LNCAP (cell line): ENCODE results near the gene SNX30.

Experiments used
- TF ChIP-seq, protein P1 (sequence below): fragments of 450-650 bp; IDR thresholded peaks from 2 replicates; pipeline ENCODE4 v1.5.1; 2017; ENCODE audit warnings: mild to moderate bottlenecking

SNX30 gene

GRCh38 chr9:112754578-112754977 lies 4.0 kb downstream of the SNX30 start:
- TF ChIP-seq, protein P1, sequence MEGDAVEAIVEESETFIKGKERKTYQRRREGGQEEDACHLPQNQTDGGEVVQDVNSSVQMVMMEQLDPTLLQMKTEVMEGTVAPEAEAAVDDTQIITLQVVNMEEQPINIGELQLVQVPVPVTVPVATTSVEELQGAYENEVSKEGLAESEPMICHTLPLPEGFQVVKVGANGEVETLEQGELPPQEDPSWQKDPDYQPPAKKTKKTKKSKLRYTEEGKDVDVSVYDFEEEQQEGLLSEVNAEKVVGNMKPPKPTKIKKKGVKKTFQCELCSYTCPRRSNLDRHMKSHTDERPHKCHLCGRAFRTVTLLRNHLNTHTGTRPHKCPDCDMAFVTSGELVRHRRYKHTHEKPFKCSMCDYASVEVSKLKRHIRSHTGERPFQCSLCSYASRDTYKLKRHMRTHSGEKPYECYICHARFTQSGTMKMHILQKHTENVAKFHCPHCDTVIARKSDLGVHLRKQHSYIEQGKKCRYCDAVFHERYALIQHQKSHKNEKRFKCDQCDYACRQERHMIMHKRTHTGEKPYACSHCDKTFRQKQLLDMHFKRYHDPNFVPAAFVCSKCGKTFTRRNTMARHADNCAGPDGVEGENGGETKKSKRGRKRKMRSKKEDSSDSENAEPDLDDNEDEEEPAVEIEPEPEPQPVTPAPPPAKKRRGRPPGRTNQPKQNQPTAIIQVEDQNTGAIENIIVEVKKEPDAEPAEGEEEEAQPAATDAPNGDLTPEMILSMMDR = no peak

GRCh38 chr9:112755016-112755427 lies 4.5 kb downstream of the SNX30 start:
- TF ChIP-seq, protein P1 = no peak

GRCh38 chr9:112755675-112756074 lies 5.1 kb downstream of the SNX30 start:
- TF ChIP-seq, protein P1 = no peak

- TF ChIP-seq, protein P1 = no peak
Measured at GRCh38 chr9:112757282-112757883, 6.8 kb downstream of the SNX30 start.

DNA sequence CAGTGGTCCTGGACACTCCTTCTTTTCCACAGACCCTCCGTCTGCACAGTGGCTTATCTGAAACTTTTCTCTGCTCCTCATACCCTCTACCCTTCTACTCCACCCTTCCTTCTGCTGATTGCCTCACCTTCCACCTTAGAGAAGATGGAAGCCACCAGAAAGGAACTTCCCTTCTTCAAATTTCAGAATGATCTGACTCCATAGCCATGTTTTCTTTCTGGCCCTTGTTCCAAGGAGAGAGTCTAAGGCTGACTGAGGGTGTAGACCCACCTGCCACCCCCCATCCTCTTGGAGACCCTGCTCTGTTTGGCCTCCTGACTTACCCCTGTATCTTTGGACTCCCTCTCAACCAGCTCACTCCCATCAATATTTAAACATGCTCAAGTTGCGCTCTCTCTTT lies 7.4 kb downstream of the SNX30 start:
- TF ChIP-seq, protein P1 = no peak

DNA sequence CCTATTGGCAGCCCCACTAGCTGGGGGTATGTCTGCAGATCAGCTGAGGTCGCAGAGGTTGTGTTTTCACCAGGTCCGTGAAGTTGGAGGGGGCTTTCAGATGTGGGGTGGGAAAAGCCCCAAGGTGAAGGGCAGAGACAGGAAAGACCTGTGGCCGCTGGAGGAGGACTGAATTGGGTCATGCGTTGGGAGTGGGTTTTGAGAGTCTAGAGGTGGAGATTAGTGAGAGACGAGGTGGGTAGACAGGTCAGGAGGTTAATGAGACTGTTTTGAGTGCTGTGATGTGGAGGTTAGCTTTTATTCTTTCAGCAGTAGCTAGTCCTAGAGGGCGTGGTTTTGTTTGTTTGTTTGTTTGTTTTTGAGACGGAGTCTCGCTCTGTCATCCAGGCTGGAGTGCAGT lies 10.3 kb downstream of the SNX30 start:
- TF ChIP-seq, protein P1 = no peak

DNA sequence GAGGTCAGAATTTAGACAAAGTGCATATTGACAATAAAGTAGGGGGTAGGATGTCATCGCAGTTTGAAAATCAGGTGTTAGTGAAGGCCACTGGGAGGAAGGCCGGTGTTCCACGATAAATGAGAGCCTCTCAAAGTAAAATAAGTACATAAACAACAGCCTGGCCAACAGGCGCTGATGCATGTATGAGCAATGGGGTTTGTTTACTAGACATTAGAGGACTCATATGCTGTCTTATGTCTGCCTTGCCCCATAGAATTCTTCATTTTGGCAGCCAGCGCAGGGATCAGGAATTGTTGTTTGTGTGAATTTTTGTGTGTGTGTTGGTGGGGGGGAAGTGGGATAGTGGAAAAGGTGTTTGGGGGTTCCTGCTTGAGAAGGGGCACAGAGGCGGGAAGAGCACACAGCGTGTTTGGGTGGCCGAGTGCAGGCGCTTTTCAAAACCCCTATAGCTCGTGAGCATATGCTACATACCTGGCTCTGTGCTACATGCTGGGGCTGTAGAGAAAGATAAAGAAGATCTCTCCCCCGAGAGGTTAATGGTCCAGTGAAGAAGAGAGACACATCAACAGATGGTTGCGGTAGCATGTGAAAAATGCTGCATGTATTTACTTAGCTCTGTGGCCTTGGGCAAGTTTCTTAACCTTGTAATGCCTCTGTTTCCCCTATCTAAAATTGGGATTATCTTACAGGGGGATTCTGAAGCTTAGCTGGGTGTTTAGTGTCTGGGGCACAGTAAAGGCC lies 11.5 kb downstream of the SNX30 start:
- TF ChIP-seq, protein P1 = no peak
